ENCODE measurements around the gene MANSC1.

The MANSC1 gene

DNA sequence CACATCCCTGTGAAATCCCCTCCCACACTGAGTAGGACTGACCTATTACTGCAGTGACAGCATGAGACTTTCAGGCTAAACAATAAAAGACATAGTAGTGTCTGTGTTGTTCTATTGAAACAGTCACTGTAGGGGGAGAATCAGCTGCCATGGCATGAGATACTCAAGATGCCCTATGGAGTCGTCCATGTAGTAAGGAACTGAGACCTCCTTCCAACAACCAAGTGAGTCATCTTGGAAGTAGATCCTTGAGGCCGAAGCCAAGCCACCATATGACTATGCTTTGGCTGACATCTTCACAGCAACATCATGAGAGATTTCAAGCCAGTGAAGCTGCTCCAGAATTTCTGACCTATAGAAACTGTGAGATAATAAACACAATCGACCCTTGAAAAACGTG is 71.1 kb downstream of the MANSC1 start (continued):
- TF ChIP-seq ZNF8 (CRISPR knock-in tag; IDR thresholded peaks at IDR 0.05) (no peak), ESRRG (CRISPR knock-in tag; IDR thresholded peaks at IDR 0.05) (no peak)
